Body of pancreas (tissue), 4 donors: Measurements from ENCODE around the gene DCUN1D1. TPM values are rescaled to one million over a fixed set of nuclear protein-coding genes. Genes with fewer than 3 reads are reported as not detected.

Experiments
- ATAC-seq: fragments of 150-250 bp; one replicate; pipeline ENCODE4 v1.9.1; 2016
- DNase-seq, 4 donors: peaks; one replicate each; pipeline ENCODE4 v3.0.0-alpha.2; 2019
- H3K27ac ChIP-seq, 4 donors: fragments of 200-600 bp; sonication (generic); 1 replicate in 3 of 4; 2 replicates in 1 of 4; pipeline versions ENCODE4 v1.5.1 to v1.6.1; 2016 to 2019; ENCODE audit warnings: mild to moderate bottlenecking in 1 of 4, mixed read lengths in 1 of 4, moderate library complexity in 1 of 4
- H3K27me3 ChIP-seq, 2 donors: fragments of 200-600 bp; sonication (generic); one replicate each; pipeline ENCODE4 v1.6.0; 2016; ENCODE audit warnings: mild to moderate bottlenecking in 1 of 2
- H3K36me3 ChIP-seq, 2 donors: fragments of 200-600 bp; sonication (generic); replicated peaks in 1 of 2; 2 replicates each; pipeline ENCODE4 v1.5.1; 2016; ENCODE audit warnings: low read depth in 2 of 2; ENCODE audit not compliant: insufficient read depth in 1 of 2
- H3K4me1 ChIP-seq: fragments of 200-600 bp; sonication (generic); one replicate; pipeline ENCODE4 v1.6.0; 2016
- H3K4me3 ChIP-seq, 2 donors: fragments of 200-600 bp; sonication (generic); 1 replicate in 1 of 2; 2 replicates in 1 of 2; pipeline ENCODE4 v1.5.1; 2016 to 2019
- H3K9me3 ChIP-seq, 3 donors: fragments of 200-600 bp; sonication (generic); 1 replicate in 2 of 3; 2 replicates in 1 of 3; pipeline ENCODE4 v1.5.1; 2016
- CTCF ChIP-seq, 7 experiments: fragments of 450-650 bp in 4 of 7; fragments of 200-600 bp in 3 of 7; sonication (generic) in 3 of 7; IDR thresholded peaks; one replicate each; pipeline ENCODE4 v1.5.1; 2016 to 2019; ENCODE audit warnings: antibody characterized with exemption in 7 of 7
- POLR2A ChIP-seq, 3 donors: fragments of 450-650 bp; IDR thresholded peaks; one replicate each; pipeline ENCODE4 v1.6.1; 2016; ENCODE audit warnings: antibody characterized with exemption in 3 of 3, mild to moderate bottlenecking in 2 of 3
- WGBS, 2 donors: methylation state at CpG; one replicate each; pipeline ENCODE4 v1.1.5; 2017; 5-methylcytosine and 5-hydroxymethylcytosine counted together
- intact Hi-C: fragments of 100-400 bp; cut with DNase I; formaldehyde crosslinking; loops from one replicate; pipeline ENCODE4 v1.15.1; 2023
- total RNA-seq, 2 donors: library from RNA; depleted of rRNA; stranded (reverse); fragments of >200 nt; gene quantifications; one replicate each; pipeline ENCODE4 v1.1.0, GENCODE V29; 2016

Gene DCUN1D1
- total RNA-seq, 2 donors from 2014 or later: 4.6 to 10.9 TPM

- TF ChIP-seq POLR2A (IDR thresholded peaks at IDR 0.05) (no peak), CTCF (IDR thresholded peaks at IDR 0.05) (no peak)
- H3K27me3 ChIP-seq: no peaks in the 10 kb centered on the region
- H3K4me1 ChIP-seq: peaks cover 21% of the 10 kb centered on the region
- intact Hi-C loops: no loop called here
- H3K4me3 ChIP-seq: no peak overlapping the region
- no peak overlapping the region for H3K27ac ChIP-seq
- DNase-seq: no peak
- 76 to 82% methylated on average over 5 of the region's 5 CpGs for WGBS, 2 donors
- ATAC-seq: no peak
- no peaks in the 10 kb centered on the region for H3K9me3 ChIP-seq
- H3K36me3 ChIP-seq: no peaks in the 10 kb centered on the region
Measured at GRCh38 chr3:182978387-182978786, 2.0 kb downstream of the DCUN1D1 start.

- Histone ChIP-seq H3K4me3 (no peak overlapping the region), H3K9me3 (no peaks in the 10 kb centered on the region), H3K36me3 (no peaks in the 10 kb centered on the region), H3K4me1 (peaks cover 8% of the 10 kb centered on the region), H3K27me3 (no peaks in the 10 kb centered on the region), H3K27ac (no peak overlapping the region)
- no peak for ATAC-seq
- no peak for DNase-seq
- 94 to 97% methylated on average over 5 of the region's 5 CpGs for whole genome bisulfite sequencing, 2 donors
- no peak for TF ChIP-seq CTCF (IDR thresholded peaks at IDR 0.05)
- no peak for TF ChIP-seq POLR2A (IDR thresholded peaks at IDR 0.05)
- intact Hi-C loops: no loop called here
Measured at GRCh38 chr3:182973047-182973446, 7.3 kb downstream of the DCUN1D1 start.

- ATAC-seq: no peak
- Histone ChIP-seq H3K27ac (no peak overlapping the region), H3K4me1 (peaks cover 14% of the 10 kb centered on the region), H3K4me3 (no peak overlapping the region), H3K36me3 (no peaks in the 10 kb centered on the region), H3K9me3 (no peaks in the 10 kb centered on the region), H3K27me3 (no peaks in the 10 kb centered on the region)
- intact Hi-C loops: no loop called here
- WGBS, 2 donors: 94% methylated on average over 6 of the region's 6 CpGs
- TF ChIP-seq POLR2A (IDR thresholded peaks at IDR 0.05) (no peak), CTCF (IDR thresholded peaks at IDR 0.05) (no peak)
- DNase-seq: no peak
Measured at GRCh38 chr3:182972387-182972786, 8.0 kb downstream of the DCUN1D1 start.

GRCh38 chr3:182971637-182972036 lies 8.7 kb downstream of the DCUN1D1 start:
- TF ChIP-seq POLR2A (IDR thresholded peaks at IDR 0.05) (no peak), CTCF (IDR thresholded peaks at IDR 0.05) (no peak)
- DNase-seq (no peak), ATAC-seq (no peak)
- Histone ChIP-seq H3K4me1 (peaks cover 16% of the 10 kb centered on the region), H3K9me3 (no peaks in the 10 kb centered on the region), H3K27me3 (no peaks in the 10 kb centered on the region), H3K36me3 (no peaks in the 10 kb centered on the region), H3K27ac (no peak overlapping the region), H3K4me3 (no peak overlapping the region)
- intact Hi-C loops: no loop called here
- WGBS, 2 donors: 71 to 73% methylated on average over 2 of the region's 2 CpGs

GRCh38 chr3:182970811-182971418 lies 9.4 kb downstream of the DCUN1D1 start:
- Histone ChIP-seq H3K4me3 (no peak overlapping the region), H3K27ac (no peak overlapping the region), H3K9me3 (no peaks in the 10 kb centered on the region), H3K36me3 (no peaks in the 10 kb centered on the region), H3K4me1 (peaks cover 16% of the 10 kb centered on the region), H3K27me3 (no peaks in the 10 kb centered on the region)
- no peak for DNase-seq
- no peak for ATAC-seq
- TF ChIP-seq POLR2A (IDR thresholded peaks at IDR 0.05) (no peak), CTCF (IDR thresholded peaks at IDR 0.05) (no peak)
- intact Hi-C loops: no loop called here
- WGBS, 2 donors: 25 to 36% methylated on average over 3 of the region's 3 CpGs
